ENCODE data around the gene CD5L. TPM values are rescaled to one million over a fixed set of nuclear protein-coding genes. Genes with fewer than 3 reads are reported as not detected.

CD5L gene
- total RNA-seq, 1 donor from 2014 or later: not detected

GRCh38 chr1:157781048-157781447, 60.6 kb downstream of the CD5L start:
- no peaks in the 10 kb centered on the region for H3K27me3 Mint-ChIP-seq (ENCODE audit: unreplicated experiment)
- TF ChIP-seq CTCF (IDR thresholded peaks at IDR 0.05): no peak
- DNase-seq (ENCODE audit: extremely low spot score, unreplicated experiment): no peak
- H3K4me3 Mint-ChIP-seq (ENCODE audit: unreplicated experiment): no peak overlapping the region
- H3K36me3 Mint-ChIP-seq (ENCODE audit: unreplicated experiment): no peaks in the 10 kb centered on the region
- no peaks in the 10 kb centered on the region for H3K9me3 Mint-ChIP-seq (ENCODE audit: unreplicated experiment)
- H3K4me1 Mint-ChIP-seq (ENCODE audit: unreplicated experiment): no peaks in the 10 kb centered on the region
- H3K27ac Mint-ChIP-seq (ENCODE audit: unreplicated experiment): no peak overlapping the region

Other genes with a start within 250 kb of the CD5L start
- not detected in 2 replicates for gene FCRL4, start 243.7 kb downstream of the CD5L start, total RNA-seq
- not detected in 2 replicates for gene FCRL3, start 141.0 kb downstream of the CD5L start, total RNA-seq
- not detected in 2 replicates for gene FCRL2, start 64.7 kb downstream of the CD5L start, total RNA-seq
- not detected in 2 replicates for gene FCRL1, start 21.7 kb downstream of the CD5L start, total RNA-seq
- gene KIRREL1, start 151.8 kb upstream of the CD5L start, total RNA-seq: 122 TPM in 2 replicates

All from osteocyte (in vitro differentiated cells).